HCT116 (cell line): ENCODE data around the gene TOP2B. TPM values are rescaled to one million over a fixed set of nuclear protein-coding genes. Genes with fewer than 3 reads are reported as not detected.

Experiments used
- ATAC-seq: fragments of 200-7000 bp; cut with Tn5 transposase; 2 replicates; pipeline ENCODE4 v1.9.1; 2020; ENCODE audit warnings: mild to moderate bottlenecking, moderate library complexity
- BruUV-seq: library from RNA; stranded (reverse); fragments of 400-500 nt; replicated peaks from 2 replicates; lab custom pipeline; 2021; lab: Mats Ljungman, UMichigan
- CTCF ChIA-PET: fragments of 300-600 bp; sonication (Branson Sonifier 250); formaldehyde crosslinking; loops from one replicate; lab custom pipeline; 2021; ENCODE audit warnings: antibody characterized with exemption; lab: Charles Lee
- POLR2A ChIA-PET: fragments of 300-600, 350-600 bp; sonication (Branson Sonifier 250); formaldehyde crosslinking; loops from one replicate; lab custom pipeline; 2021; ENCODE audit warnings: antibody characterized with exemption; lab: Charles Lee
- RAD21 ChIA-PET, 2 experiments: fragments of 300-600 bp; sonication (Branson Sonifier 250); formaldehyde crosslinking; loops; one replicate each; lab custom pipeline; 2023; ENCODE audit warnings: low total read pairs in 2 of 2; ENCODE audit not compliant: uncharacterized antibody in 2 of 2, unreplicated experiment in 2 of 2, low non-redundant PET in 1 of 2; lab: Charles Lee
- DNase-seq: peaks from one replicate; pipeline ENCODE4 v3.0.0-alpha.2; 2010; ENCODE audit warnings: low read depth, low spot score
- H2AFZ ChIP-seq: fragments of 200-600 bp; shearing (Covaris generic), sonication (generic); 2 replicates; pipeline ENCODE4 v1.6.1; 2017; ENCODE audit warnings: low read depth, mixed run types, mixed read lengths, antibody characterized with exemption, low read length; ENCODE audit not compliant: poor library complexity, severe bottlenecking
- H3K27ac ChIP-seq: 2 replicates; pipeline ENCODE4 v1.5.1; 2012; ENCODE audit warnings: low read depth, low read length
- H3K27me3 ChIP-seq: fragments of 200-600 bp; sonication (generic); 2 replicates; pipeline ENCODE4 v1.6.1; 2016; ENCODE audit warnings: mixed run types, low read length, mixed read lengths; ENCODE audit not compliant: insufficient read depth
- H3K36me3 ChIP-seq, 2 experiments: fragments of 200-500 bp in 1 of 2; fragments of 200-600 bp in 1 of 2; sonication (Bioruptor generic) in 1 of 2; sonication (generic) in 1 of 2; 2 replicates each; pipeline versions ENCODE4 v1.5.1 to v1.6.1; 2014 to 2016; ENCODE audit warnings: low read length in 2 of 2, inconsistent platforms in 1 of 2, mixed read lengths in 1 of 2, mixed run types in 1 of 2; ENCODE audit not compliant: insufficient read depth in 2 of 2, control insufficient read depth in 1 of 2
- H3K4me1 ChIP-seq, 2 experiments: fragments of 200-600 bp in 1 of 2; sonication (generic) in 1 of 2; 2 replicates each; pipeline versions ENCODE4 v1.5.1 to v1.6.1; 2012 to 2017; ENCODE audit warnings: low read length in 2 of 2, inconsistent platforms in 1 of 2, mild to moderate bottlenecking in 1 of 2, mixed read lengths in 1 of 2, mixed run types in 1 of 2, moderate library complexity in 1 of 2; ENCODE audit not compliant: insufficient read depth in 2 of 2, control insufficient read depth in 1 of 2
- H3K4me2 ChIP-seq: fragments of 200-600 bp; sonication (generic); 2 replicates; pipeline ENCODE4 v1.6.1; 2017; ENCODE audit warnings: mixed run types, low read length, mixed read lengths
- H3K4me3 ChIP-seq, 2 experiments: fragments of 200-600 bp in 1 of 2; sonication (generic) in 1 of 2; replicated peaks in 1 of 2; 2 replicates each; pipeline ENCODE4 v1.5.1; 2011 to 2016; ENCODE audit warnings: low read length in 2 of 2, control low read depth in 1 of 2, low read depth in 1 of 2, mild to moderate bottlenecking in 1 of 2, mixed read lengths in 1 of 2, mixed run types in 1 of 2
- H3K79me2 ChIP-seq: fragments of 200-600 bp; sonication (generic); 2 replicates; pipeline ENCODE4 v1.6.1; 2017; ENCODE audit warnings: mild to moderate bottlenecking, mixed run types, low read length, moderate library complexity, mixed read lengths; ENCODE audit not compliant: insufficient read depth
- H3K9ac ChIP-seq: fragments of 200-600 bp; sonication (generic); 2 replicates; pipeline ENCODE4 v1.6.1; 2016; ENCODE audit warnings: low read length, mixed read lengths
- H3K9me2 ChIP-seq: fragments of 200-600 bp; sonication (generic), shearing (Covaris generic); 2 replicates; pipeline ENCODE4 v1.6.1; 2017; ENCODE audit warnings: mixed run types, mild to moderate bottlenecking, moderate library complexity; ENCODE audit not compliant: insufficient read depth
- H3K9me3 ChIP-seq, 2 experiments: fragments of 200-500 bp in 1 of 2; fragments of 200-600 bp in 1 of 2; sonication (Bioruptor generic) in 1 of 2; sonication (generic) in 1 of 2; 2 replicates each; pipeline ENCODE4 v1.6.1; 2014 to 2017; ENCODE audit warnings: low read length in 2 of 2, mixed read lengths in 2 of 2, inconsistent platforms in 1 of 2, low read depth in 1 of 2, mild to moderate bottlenecking in 1 of 2, mixed run types in 1 of 2, moderate library complexity in 1 of 2; ENCODE audit not compliant: control insufficient read depth in 1 of 2, insufficient read depth in 1 of 2
- H4K20me1 ChIP-seq: fragments of 200-600 bp; sonication (generic), shearing (Covaris generic); 2 replicates; pipeline ENCODE4 v1.6.1; 2017; ENCODE audit warnings: mixed run types, mild to moderate bottlenecking, moderate library complexity; ENCODE audit not compliant: insufficient read depth
- EGR1 ChIP-seq: IDR thresholded peaks from 2 replicates; pipeline ENCODE4 v1.6.1; 2012; ENCODE audit warnings: low read depth
- EZH2 ChIP-seq: fragments of 200-600 bp; sonication (generic); IDR thresholded peaks from 2 replicates; pipeline ENCODE4 v1.6.1; 2017; ENCODE audit warnings: antibody characterized with exemption, mixed run types
- EZH2phosphoT487 ChIP-seq: fragments of 200-600 bp; IDR thresholded peaks from 2 replicates; pipeline ENCODE4 v1.6.1; 2018; ENCODE audit warnings: antibody characterized with exemption, borderline replicate concordance
- FOSL1 ChIP-seq: IDR thresholded peaks from 2 replicates; pipeline ENCODE4 v1.6.1; 2012; ENCODE audit warnings: low read depth
- JUND ChIP-seq: IDR thresholded peaks from 2 replicates; pipeline ENCODE4 v1.6.1; 2012
- POLR2A ChIP-seq: IDR thresholded peaks from 2 replicates; pipeline ENCODE4 v1.7.0; 2011; ENCODE audit warnings: borderline replicate concordance; ENCODE audit not compliant: insufficient read depth, insufficient read length; ENCODE audit errors: extremely low read depth
- POLR2AphosphoS5 ChIP-seq: IDR thresholded peaks from 2 replicates; pipeline ENCODE4 v1.6.1; 2011; ENCODE audit warnings: mild to moderate bottlenecking, low read depth, low read length, moderate library complexity
- RAD21 ChIP-seq: IDR thresholded peaks from 2 replicates; pipeline ENCODE4 v1.6.1; 2012; ENCODE audit warnings: low read depth, mild to moderate bottlenecking
- SIN3A ChIP-seq: IDR thresholded peaks from 2 replicates; pipeline ENCODE4 v1.6.1; 2012; ENCODE audit warnings: low read depth
- TCF7L2 ChIP-seq: IDR thresholded peaks from 2 replicates; pipeline ENCODE4 v1.7.0; 2011; ENCODE audit warnings: borderline replicate concordance, inconsistent platforms; ENCODE audit not compliant: insufficient read depth, insufficient read length; ENCODE audit errors: extremely low read depth
- YY1 ChIP-seq: IDR thresholded peaks from 2 replicates; pipeline ENCODE4 v1.6.1; 2011; ENCODE audit warnings: low read length, low read depth, moderate library complexity, mild to moderate bottlenecking; ENCODE audit not compliant: insufficient replicate concordance; ENCODE audit errors: extremely low read depth
- ZFX ChIP-seq: fragments of 450-650 bp; IDR thresholded peaks from 2 replicates; pipeline ENCODE4 v1.6.1; 2017
- intact Hi-C: fragments of 100-400 bp; cut with micrococcal nuclease; formaldehyde crosslinking; loops from 2 replicates; pipeline ENCODE4 v1.10.0; 2022
- total RNA-seq: library from RNA; stranded (reverse); gene quantifications from one replicate; pipeline ENCODE4 v1.2.1, GENCODE V29; 2021; ENCODE audit not compliant: unreplicated experiment
- TF ChIP-seq, protein P1 (sequence below), 3 experiments: fragments of 200-600 bp in 1 of 3; sonication (generic) in 1 of 3; IDR thresholded peaks in 2 of 3; conservative IDR thresholded peaks in 1 of 3; 2 replicates each; pipeline ENCODE4 v1.5.1; 2012 to 2017; ENCODE audit warnings: low read depth in 2 of 3, low read length in 2 of 3, antibody characterized with exemption in 1 of 3, borderline replicate concordance in 1 of 3, control low read depth in 1 of 3, mild to moderate bottlenecking in 1 of 3, mixed read lengths in 1 of 3, mixed run types in 1 of 3, moderate library complexity in 1 of 3; ENCODE audit not compliant: insufficient read depth in 1 of 3
- TF ChIP-seq, protein P2 (sequence below): IDR thresholded peaks from 2 replicates; pipeline ENCODE4 v1.6.1; 2012
- TF ChIP-seq, protein P3 (sequence below): IDR thresholded peaks from 2 replicates; pipeline ENCODE4 v1.6.1; 2011; ENCODE audit warnings: mild to moderate bottlenecking, low read length, moderate library complexity; ENCODE audit not compliant: insufficient replicate concordance; ENCODE audit errors: extremely low read depth
- TF ChIP-seq, protein P4 (sequence below): IDR thresholded peaks from 2 replicates; pipeline ENCODE4 v1.6.1; 2012

Gene TOP2B
- total RNA-seq, 1 experiment from 2014 or later: 101 TPM

DNA sequence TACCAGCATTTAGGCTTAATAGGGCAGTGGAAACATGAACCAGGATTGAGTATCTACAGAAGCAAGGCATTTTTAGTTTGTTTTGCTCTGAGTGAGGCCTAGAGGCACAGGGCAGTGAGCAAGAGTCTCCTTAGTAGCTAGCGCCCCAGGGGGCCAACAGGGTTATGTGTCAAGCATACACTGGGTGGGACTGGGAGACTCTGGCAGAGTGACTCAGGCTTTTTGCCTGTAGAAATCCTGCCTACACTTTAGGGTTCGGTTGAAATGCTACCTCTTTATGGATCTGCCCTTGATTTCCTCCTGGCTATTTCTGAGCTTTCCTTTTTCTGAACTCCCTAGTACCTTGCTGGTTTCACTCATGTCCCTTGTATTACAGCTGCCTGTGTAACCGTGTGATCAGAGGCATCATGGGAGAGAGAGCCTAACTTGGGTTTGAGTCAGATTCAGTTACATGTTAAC is 72.2 kb downstream of the TOP2B start:
- Histone ChIP-seq H2AFZ (no peak overlapping the region), H3K4me3 (no peak overlapping the region), H3K36me3 (no peaks in the 10 kb centered on the region), H3K9ac (no peak overlapping the region), H3K79me2 (no peaks in the 10 kb centered on the region), H3K27ac (no peak overlapping the region), H3K9me2 (no peaks in the 10 kb centered on the region), H3K4me2 (peak overlapping the region; percentile 38), H3K4me1 (peaks cover 8 to 12% of the 10 kb centered on the region in 2 experiments; a peak in 2 of 4 replicates), H3K27me3 (no peaks in the 10 kb centered on the region), H4K20me1 (no peaks in the 10 kb centered on the region), H3K9me3 (no peaks in the 10 kb centered on the region)
- peak; percentile 33 for DNase-seq
- CTCF ChIA-PET: interaction anchor here (3.0 kb wide), 1 partner anchor 11 kb away, joined by 14 read pairs; no protein-coding TSS in a partner anchor
- BruUV-seq: no TSS peak
- POLR2A ChIA-PET: no interaction called here
- intact Hi-C loops: loop anchor here (2.0 to 5.0 kb wide), 4 partner anchors 150 to 818 kb away; no protein-coding TSS in a partner anchor
- TF ChIP-seq TCF7L2: no peak
- TF ChIP-seq, protein P1, sequence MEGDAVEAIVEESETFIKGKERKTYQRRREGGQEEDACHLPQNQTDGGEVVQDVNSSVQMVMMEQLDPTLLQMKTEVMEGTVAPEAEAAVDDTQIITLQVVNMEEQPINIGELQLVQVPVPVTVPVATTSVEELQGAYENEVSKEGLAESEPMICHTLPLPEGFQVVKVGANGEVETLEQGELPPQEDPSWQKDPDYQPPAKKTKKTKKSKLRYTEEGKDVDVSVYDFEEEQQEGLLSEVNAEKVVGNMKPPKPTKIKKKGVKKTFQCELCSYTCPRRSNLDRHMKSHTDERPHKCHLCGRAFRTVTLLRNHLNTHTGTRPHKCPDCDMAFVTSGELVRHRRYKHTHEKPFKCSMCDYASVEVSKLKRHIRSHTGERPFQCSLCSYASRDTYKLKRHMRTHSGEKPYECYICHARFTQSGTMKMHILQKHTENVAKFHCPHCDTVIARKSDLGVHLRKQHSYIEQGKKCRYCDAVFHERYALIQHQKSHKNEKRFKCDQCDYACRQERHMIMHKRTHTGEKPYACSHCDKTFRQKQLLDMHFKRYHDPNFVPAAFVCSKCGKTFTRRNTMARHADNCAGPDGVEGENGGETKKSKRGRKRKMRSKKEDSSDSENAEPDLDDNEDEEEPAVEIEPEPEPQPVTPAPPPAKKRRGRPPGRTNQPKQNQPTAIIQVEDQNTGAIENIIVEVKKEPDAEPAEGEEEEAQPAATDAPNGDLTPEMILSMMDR (IDR thresholded peaks at IDR 0.05 in 2 of 3, conservative IDR thresholded peaks at IDR 0.05 in 1 of 3; ENCODE audit: borderline replicate concordance in 1 of 3, insufficient read depth in 1 of 3, low read depth in 2 of 3, low read length in 2 of 3): peak in 2 of 3 experiments; percentile 3 to 10; a peak in 1 of 6 replicates
- RAD21 ChIA-PET: interaction anchor here in 1 of 2 experiments (0.6 kb wide), 1 partner anchor 403 kb away, joined by 3 read pairs; no protein-coding TSS in a partner anchor
- peak; percentile 82 for ATAC-seq

DNA sequence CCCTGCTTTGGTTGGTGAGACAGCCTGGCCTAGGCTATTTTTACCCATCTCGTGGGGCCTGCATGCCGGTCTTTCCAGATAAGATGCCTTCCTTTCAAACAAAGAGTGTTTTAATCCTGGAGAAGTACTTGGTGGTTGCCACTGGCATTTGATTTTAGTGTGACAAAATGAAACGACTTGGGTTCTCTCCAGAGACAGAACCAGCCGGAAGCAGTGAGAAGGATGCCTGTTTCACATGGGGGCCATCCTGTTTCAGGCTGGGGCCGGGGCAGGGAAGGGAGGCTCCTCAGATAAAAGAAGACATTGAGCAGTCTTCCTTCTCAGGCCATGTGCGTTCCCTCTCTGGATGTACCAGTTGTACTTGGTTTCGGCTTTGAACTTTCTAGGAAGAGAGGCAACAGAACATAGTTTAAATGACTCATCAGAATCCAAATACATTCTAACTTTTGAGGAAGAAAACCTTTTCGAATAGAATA is 74.9 kb downstream of the TOP2B start:
- no TSS peak for BruUV-seq
- intact Hi-C loops: loop anchor here (5.0 kb wide), 3 partner anchors 148 to 628 kb away; no protein-coding TSS in a partner anchor
- Histone ChIP-seq H3K9ac (no peak overlapping the region), H3K9me3 (no peaks in the 10 kb centered on the region), H3K9me2 (no peaks in the 10 kb centered on the region), H3K79me2 (no peaks in the 10 kb centered on the region), H3K27ac (no peak overlapping the region), H3K27me3 (no peaks in the 10 kb centered on the region), H4K20me1 (no peaks in the 10 kb centered on the region), H2AFZ (no peak overlapping the region), H3K4me1 (peaks cover 8 to 12% of the 10 kb centered on the region in 2 experiments; a peak in 2 of 4 replicates), H3K4me3 (no peak overlapping the region), H3K36me3 (no peaks in the 10 kb centered on the region), H3K4me2 (no peak overlapping the region)
- ATAC-seq: no peak
- RAD21 ChIA-PET: no interaction called here
- POLR2A ChIA-PET: no interaction called here
- no peak for DNase-seq
- CTCF ChIA-PET: no interaction called here
- TF ChIP-seq, protein P2, sequence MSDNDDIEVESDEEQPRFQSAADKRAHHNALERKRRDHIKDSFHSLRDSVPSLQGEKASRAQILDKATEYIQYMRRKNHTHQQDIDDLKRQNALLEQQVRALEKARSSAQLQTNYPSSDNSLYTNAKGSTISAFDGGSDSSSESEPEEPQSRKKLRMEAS: no peak
- TF ChIP-seq JUND (no peak), POLR2A (no peak), EZH2 (no peak), YY1 (no peak), SIN3A (no peak), ZFX (no peak), EGR1 (no peak), RAD21 (no peak), EZH2phosphoT487 (no peak), POLR2AphosphoS5 (no peak), TCF7L2 (no peak), FOSL1 (no peak)
- TF ChIP-seq, protein P3, sequence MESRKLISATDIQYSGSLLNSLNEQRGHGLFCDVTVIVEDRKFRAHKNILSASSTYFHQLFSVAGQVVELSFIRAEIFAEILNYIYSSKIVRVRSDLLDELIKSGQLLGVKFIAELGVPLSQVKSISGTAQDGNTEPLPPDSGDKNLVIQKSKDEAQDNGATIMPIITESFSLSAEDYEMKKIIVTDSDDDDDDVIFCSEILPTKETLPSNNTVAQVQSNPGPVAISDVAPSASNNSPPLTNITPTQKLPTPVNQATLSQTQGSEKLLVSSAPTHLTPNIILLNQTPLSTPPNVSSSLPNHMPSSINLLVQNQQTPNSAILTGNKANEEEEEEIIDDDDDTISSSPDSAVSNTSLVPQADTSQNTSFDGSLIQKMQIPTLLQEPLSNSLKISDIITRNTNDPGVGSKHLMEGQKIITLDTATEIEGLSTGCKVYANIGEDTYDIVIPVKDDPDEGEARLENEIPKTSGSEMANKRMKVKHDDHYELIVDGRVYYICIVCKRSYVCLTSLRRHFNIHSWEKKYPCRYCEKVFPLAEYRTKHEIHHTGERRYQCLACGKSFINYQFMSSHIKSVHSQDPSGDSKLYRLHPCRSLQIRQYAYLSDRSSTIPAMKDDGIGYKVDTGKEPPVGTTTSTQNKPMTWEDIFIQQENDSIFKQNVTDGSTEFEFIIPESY: no peak
- TF ChIP-seq, protein P4, sequence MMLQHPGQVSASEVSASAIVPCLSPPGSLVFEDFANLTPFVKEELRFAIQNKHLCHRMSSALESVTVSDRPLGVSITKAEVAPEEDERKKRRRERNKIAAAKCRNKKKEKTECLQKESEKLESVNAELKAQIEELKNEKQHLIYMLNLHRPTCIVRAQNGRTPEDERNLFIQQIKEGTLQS: no peak
